ENCODE data around the gene AGBL4. TPM values are rescaled to one million over a fixed set of nuclear protein-coding genes. Genes with fewer than 3 reads are reported as not detected.

The AGBL4 gene
- total and polyA plus RNA-seq, 2 of the 4 experiments (the other 2 are of a cell fraction): not detected

GRCh38 chr1:49046305-49046704 is 977.4 kb downstream of the AGBL4 start:
- no peak for DNase-seq
- dilution Hi-C loops (cut with HindIII; ENCODE audit: low sequenced_read_pairs, unreplicated experiment) (no loop called here), intact Hi-C loops (cut with micrococcal nuclease) (no loop called here), in situ Hi-C loops (cut with MboI; ENCODE audit: low sequenced_read_pairs) (no loop called here)
- no peak overlapping the region for H4K91ac ChIP-seq (ENCODE audit: insufficient read depth, low read depth, low read length)
- no peak overlapping the region for H2BK120ac ChIP-seq (ENCODE audit: low read depth, low read length)
- H4K8ac ChIP-seq (ENCODE audit: low read depth in 2 of 2, low read length in 2 of 2): no peak overlapping the region
- no peaks in the 10 kb centered on the region for H3K79me1 ChIP-seq (ENCODE audit: low read depth in 1 of 2, low read length in 2 of 2)
- H4K5ac ChIP-seq (ENCODE audit: low read depth, low read length): no peak overlapping the region
- no peak overlapping the region for H3K4ac ChIP-seq (ENCODE audit: low read depth, low read length)
- BruUV-seq (replicated peaks): no TSS peak
- ATAC-seq (ENCODE audit: low read depth): no peak
- no peaks in the 10 kb centered on the region for H4K20me1 ChIP-seq (ENCODE audit: insufficient read depth, low read length)
- no peak overlapping the region for H3K56ac ChIP-seq (ENCODE audit: extremely low read depth, insufficient read depth, low read length)
- H3K27ac ChIP-seq (ENCODE audit: insufficient read depth, low read length): no peak overlapping the region
- H2BK5ac ChIP-seq (ENCODE audit: low read depth, low read length, poor library complexity, severe bottlenecking): no peak overlapping the region
- ChIA-PET CTCF (no interaction called here), POLR2A (ENCODE audit: unreplicated experiment) (no interaction called here)
- H3K4me1 ChIP-seq (ENCODE audit: control insufficient read depth, insufficient read depth, low read length): no peaks in the 10 kb centered on the region
- no peak overlapping the region for H3K9ac ChIP-seq (ENCODE audit: low read depth, low read length)
- H3K23ac ChIP-seq (ENCODE audit: low read depth, low read length): no peak overlapping the region
- H3K9me3 ChIP-seq (ENCODE audit: control insufficient read depth, insufficient read depth, low read length): peaks cover 7% of the 10 kb centered on the region
- no peaks in the 10 kb centered on the region for H3K27me3 ChIP-seq (ENCODE audit: control insufficient read depth, insufficient read depth, low read length)
- TF ChIP-seq RFX5 (IDR thresholded peaks at IDR 0.05; ENCODE audit: low read depth, low read length) (no peak), MXI1 (IDR thresholded peaks at IDR 0.05; ENCODE audit: borderline replicate concordance, low read depth, low read length) (no peak), CHD1 (IDR thresholded peaks at IDR 0.05; ENCODE audit: low read depth, low read length) (no peak), MAFK (IDR thresholded peaks at IDR 0.05; ENCODE audit: low read depth, low read length) (peak; percentile 81)
- H2AFZ ChIP-seq (replicated peaks; ENCODE audit: low read length, poor library complexity): no peak overlapping the region
- no peak overlapping the region for H2BK20ac ChIP-seq (ENCODE audit: low read depth, low read length)
- no peak overlapping the region for H2AK5ac ChIP-seq (ENCODE audit: low read depth, low read length)
- no peaks in the 10 kb centered on the region for H3K36me3 ChIP-seq (ENCODE audit: control insufficient read depth, insufficient read depth, low read length)
- no peak overlapping the region for H2AK9ac ChIP-seq (replicated peaks; ENCODE audit: low read depth, low read length, poor library complexity)
- H3K14ac ChIP-seq (replicated peaks; ENCODE audit: low read depth, low read length): no peak overlapping the region
- no peaks in the 10 kb centered on the region for H3K9me1 ChIP-seq (ENCODE audit: insufficient read depth, low read length)
- no peak overlapping the region for H3K18ac ChIP-seq (ENCODE audit: low read depth, low read length)
- no peak overlapping the region for H3K4me3 ChIP-seq (ENCODE audit: insufficient read depth, low read depth, low read length)
- no peak overlapping the region for H3K4me2 ChIP-seq (ENCODE audit: low read depth, low read length)
- no peak overlapping the region for H2BK15ac ChIP-seq (ENCODE audit: low read depth, low read length)
